GM23338 (cell line): ENCODE measurements around the gene WFDC6. TPM values are rescaled to one million over a fixed set of nuclear protein-coding genes. Genes with fewer than 3 reads are reported as not detected.

Experiments used
- ATAC-seq: fragments of 200-7000 bp; cut with Tn5 transposase; 3 replicates; pipeline ENCODE4 v1.9.1; 2020
- DNase-seq: peaks from one replicate; pipeline ENCODE4 v3.0.0-alpha.2; 2015; ENCODE audit warnings: low spot score
- H2AFZ ChIP-seq: fragments of 200-600 bp; sonication (generic); 2 replicates; pipeline ENCODE4 v1.8.0; 2016; ENCODE audit warnings: antibody characterized with exemption, mild to moderate bottlenecking, moderate library complexity
- H3F3A ChIP-seq: fragments of 200-600 bp; sonication (generic); replicated peaks from 2 replicates; pipeline ENCODE4 v1.8.0; 2017; ENCODE audit warnings: antibody characterized with exemption, mixed run types, low read depth
- H3K27ac ChIP-seq: fragments of 200-600 bp; sonication (generic); 2 replicates; pipeline ENCODE4 v1.6.1; 2016; ENCODE audit warnings: low read depth
- H3K27me3 ChIP-seq: fragments of 200-600 bp; sonication (generic); 2 replicates; pipeline ENCODE4 v1.8.0; 2016; ENCODE audit warnings: mild to moderate bottlenecking, mixed run types, moderate library complexity; ENCODE audit not compliant: insufficient read depth
- H3K36me3 ChIP-seq: fragments of 200-600 bp; sonication (generic); 2 replicates; pipeline ENCODE4 v1.8.0; 2016; ENCODE audit warnings: mild to moderate bottlenecking; ENCODE audit not compliant: insufficient read depth
- H3K4me1 ChIP-seq: fragments of 200-600 bp; sonication (generic); 2 replicates; pipeline ENCODE4 v1.8.0; 2016; ENCODE audit warnings: mild to moderate bottlenecking, moderate library complexity; ENCODE audit not compliant: insufficient read depth
- H3K4me2 ChIP-seq: fragments of 200-600 bp; sonication (generic); 2 replicates; pipeline ENCODE4 v1.7.1; 2017; ENCODE audit warnings: mixed run types
- H3K4me3 ChIP-seq: fragments of 200-600 bp; sonication (generic); 2 replicates; pipeline ENCODE4 v1.6.1; 2016; ENCODE audit warnings: mixed run types
- H3K79me2 ChIP-seq: fragments of 200-600 bp; sonication (generic); replicated peaks from 2 replicates; pipeline ENCODE4 v1.8.0; 2017; ENCODE audit warnings: mild to moderate bottlenecking; ENCODE audit not compliant: insufficient read depth
- H3K9me2 ChIP-seq: fragments of 200-600 bp; sonication (generic); 2 replicates; pipeline ENCODE4 v1.8.0; 2017; ENCODE audit not compliant: insufficient read depth
- H4K20me1 ChIP-seq: fragments of 200-600 bp; sonication (generic); replicated peaks from 2 replicates; pipeline ENCODE4 v1.8.0; 2017; ENCODE audit warnings: mild to moderate bottlenecking; ENCODE audit not compliant: insufficient read depth
- H3K27ac Mint-ChIP-seq: 2 replicates; pipeline ENCODE4 v1.8.0; 2020; ENCODE audit warnings: inconsistent platforms, mild to moderate bottlenecking, moderate library complexity, mixed read lengths
- H3K27me3 Mint-ChIP-seq: 3 replicates; pipeline ENCODE4 v1.8.0; 2022; ENCODE audit warnings: low read depth, mild to moderate bottlenecking, moderate library complexity, mixed read lengths, inconsistent platforms; ENCODE audit not compliant: insufficient read depth, poor library complexity
- H3K36me3 Mint-ChIP-seq: 3 replicates; pipeline ENCODE4 v1.8.0; 2021; ENCODE audit warnings: low read depth, mild to moderate bottlenecking, inconsistent platforms, moderate library complexity, mixed read lengths
- H3K4me1 Mint-ChIP-seq: 3 replicates; pipeline ENCODE4 v1.8.0; 2020; ENCODE audit warnings: mild to moderate bottlenecking, inconsistent platforms, mixed read lengths
- H3K4me3 Mint-ChIP-seq: 3 replicates; pipeline ENCODE4 v1.8.0; 2021; ENCODE audit warnings: moderate library complexity, mild to moderate bottlenecking, inconsistent platforms, mixed read lengths
- H3K9me3 Mint-ChIP-seq: 3 replicates; pipeline ENCODE4 v1.8.0; 2020; ENCODE audit warnings: moderate library complexity, mild to moderate bottlenecking, inconsistent platforms, mixed read lengths
- CREB1 ChIP-seq: fragments of 250-450 bp; sonication (Bioruptor Pico); IDR thresholded peaks from 2 replicates; pipeline ENCODE4 v1.5.0; 2020; ENCODE audit warnings: low read depth, mild to moderate bottlenecking, moderate library complexity
- CTCF ChIP-seq, 2 experiments: fragments of 200-600 bp in 1 of 2; sonication (generic) in 1 of 2; conservative IDR thresholded peaks; 2 replicates each; pipeline versions ENCODE4 v1.5.1 to v1.6.1; 2016 to 2017; ENCODE audit warnings: antibody characterized with exemption in 2 of 2, low read depth in 2 of 2, mild to moderate bottlenecking in 2 of 2, moderate library complexity in 1 of 2
- EZH2 ChIP-seq: fragments of 200-600 bp; sonication (generic); IDR thresholded peaks from one replicate; pipeline ENCODE4 v1.8.0; 2017; ENCODE audit warnings: antibody characterized with exemption, mild to moderate bottlenecking, low read depth; ENCODE audit not compliant: unreplicated experiment
- EZH2phosphoT487 ChIP-seq: fragments of 200-600 bp; sonication (generic); IDR thresholded peaks from one replicate; pipeline ENCODE4 v1.8.1; 2018; ENCODE audit warnings: antibody characterized with exemption; ENCODE audit not compliant: unreplicated experiment
- JUNB ChIP-seq: IDR thresholded peaks from one replicate; pipeline ENCODE4 v1.6.1; 2016; ENCODE audit warnings: antibody characterized with exemption; ENCODE audit not compliant: unreplicated experiment
- NANOG ChIP-seq: IDR thresholded peaks from 2 replicates; pipeline ENCODE4 v1.6.1; 2016; ENCODE audit warnings: antibody characterized with exemption, borderline replicate concordance
- POLR2AphosphoS5 ChIP-seq: IDR thresholded peaks from 2 replicates; pipeline ENCODE4 v1.6.1; 2016; ENCODE audit warnings: antibody characterized with exemption, low read depth
- STAT1 ChIP-seq: IDR thresholded peaks from one replicate; pipeline ENCODE4 v1.6.1; 2016; ENCODE audit warnings: antibody characterized with exemption; ENCODE audit not compliant: unreplicated experiment
- ZNF114 ChIP-seq: fragments of 250-450 bp; sonication (Bioruptor Pico); IDR thresholded peaks from 2 replicates; pipeline ENCODE4 v1.5.0; 2020; ENCODE audit warnings: mild to moderate bottlenecking, moderate library complexity
- ZNF331 ChIP-seq: fragments of 250-450 bp; sonication (Bioruptor Pico); IDR thresholded peaks from 2 replicates; pipeline ENCODE4 v1.5.0; 2020; ENCODE audit warnings: low read depth, mild to moderate bottlenecking, moderate library complexity
- ZNF462 ChIP-seq: fragments of 250-450 bp; sonication (Bioruptor Pico); IDR thresholded peaks from 2 replicates; pipeline ENCODE4 v1.5.0; 2020; ENCODE audit warnings: mild to moderate bottlenecking, moderate library complexity
- polyA plus RNA-seq: library from polyadenylated mRNA; unstranded; fragments of >200 nt; fragmentation: Nextera tagmentation; extraction: Ambion mirVana; gene quantifications from 2 replicates; pipeline ENCODE4 v1.2.1, GENCODE V29; 2016
- total RNA-seq: library from RNA; depleted of rRNA; stranded (reverse); fragments of >200 nt; shearing (Covaris generic); gene quantifications from 2 replicates; pipeline ENCODE4 v1.2.3, GENCODE V29; 2014

The WFDC6 gene
- total and polyA plus RNA-seq, 2 experiments from 2014 or later = not detected

GRCh38 chr20:45552456-45552855 lies 13.2 kb upstream of the WFDC6 start (continued):
- TF ChIP-seq ZNF462 = no peak
- TF ChIP-seq ZNF331 = no peak

GRCh38 chr20:45550765-45551164 lies 11.5 kb upstream of the WFDC6 start:
- Mint-ChIP-seq H3K27me3 (peaks cover 1% of the 10 kb centered on the region), H3K4me3 (no peak overlapping the region), H3K36me3 (no peaks in the 10 kb centered on the region; the same call in 1 of the 3 replicates), H3K9me3 (no peaks in the 10 kb centered on the region; the same call in 2 of the 3 replicates), H3K4me1 (peaks cover 5% of the 10 kb centered on the region; the same call in 2 of the 3 replicates), H3K27ac (no peak overlapping the region)
- H3K79me2 ChIP-seq = no peaks in the 10 kb centered on the region
- DNase-seq = no peak
- no peaks in the 10 kb centered on the region for H3K4me1 ChIP-seq
- H4K20me1 ChIP-seq = no peaks in the 10 kb centered on the region
- no peak for ATAC-seq
- no peaks in the 10 kb centered on the region for H3K27me3 ChIP-seq
- H3K36me3 ChIP-seq = no peaks in the 10 kb centered on the region
- no peak overlapping the region for H3K4me3 ChIP-seq
- H2AFZ ChIP-seq = no peak overlapping the region
- no peaks in the 10 kb centered on the region for H3F3A ChIP-seq
- peaks cover 36% of the 10 kb centered on the region for H3K9me2 ChIP-seq
- H3K27ac ChIP-seq = no peak overlapping the region
- H3K4me2 ChIP-seq = no peak overlapping the region
- TF ChIP-seq STAT1 = no peak
- TF ChIP-seq ZNF114 (CRISPR knock-in tag) = no peak
- no peak for TF ChIP-seq EZH2phosphoT487
- TF ChIP-seq CTCF (conservative IDR thresholded peaks at IDR 0.05; ENCODE audit: low read depth in 2 of 2) = no peak
- no peak for TF ChIP-seq ZNF331
- TF ChIP-seq EZH2 = no peak
- no peak for TF ChIP-seq NANOG
- no peak for TF ChIP-seq JUNB
- no peak for TF ChIP-seq POLR2AphosphoS5
- no peak for TF ChIP-seq CREB1 (CRISPR knock-in tag)
